Measurements from ENCODE around the gene SLC25A13.

- no peak for TF ChIP-seq EZH2phosphoT487 (IDR thresholded peaks at IDR 0.05; ENCODE audit: low read length)
- TF ChIP-seq EZH2 (optimal IDR thresholded peaks at IDR 0.05; ENCODE audit: low read depth, low read length), result no peak
Measured at GRCh38 chr7:96322373-96322695, 436 bp upstream of the SLC25A13 start.

Measured in MM.1S (cell line).